ENCODE measurements around the gene MYNN.
"Not testable (repeated sequence)": the region's sequence is repeated elsewhere in the genome, so short reads cannot be mapped to it uniquely, and the experiment has no call there.

MYNN gene

GRCh38 chr3:169772897-169773816 is at the start of gene MYNN:
MYNN (plus strand) TSS chr3:169773396; CDS start chr3:169774296, 900 bp downstream.
- peak; percentile 88 for DNase-seq

DNA sequence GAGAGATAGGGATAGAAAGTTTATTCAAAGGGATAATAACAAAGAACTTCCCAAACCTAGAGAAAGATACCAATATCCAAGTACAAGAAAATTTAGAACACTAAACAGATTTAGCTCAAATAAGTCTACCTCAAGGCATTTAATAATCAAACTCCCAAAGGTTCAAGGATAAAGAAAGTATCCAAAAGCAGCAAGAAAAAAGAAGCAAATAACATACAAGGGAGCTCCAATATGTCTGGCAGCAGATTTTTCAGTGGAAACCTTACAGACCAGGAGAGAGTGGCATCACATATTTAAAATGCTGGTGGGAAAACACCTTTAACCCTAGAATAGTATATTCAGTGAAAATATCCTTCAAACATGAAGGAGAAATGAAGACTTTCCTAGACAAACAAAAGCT is 41.3 kb upstream of the MYNN start:
- not testable (repeated sequence) for DNase-seq

- DNase-seq: no peak
Measured at GRCh38 chr3:169739067-169739466, 34.1 kb upstream of the MYNN start.

DNA sequence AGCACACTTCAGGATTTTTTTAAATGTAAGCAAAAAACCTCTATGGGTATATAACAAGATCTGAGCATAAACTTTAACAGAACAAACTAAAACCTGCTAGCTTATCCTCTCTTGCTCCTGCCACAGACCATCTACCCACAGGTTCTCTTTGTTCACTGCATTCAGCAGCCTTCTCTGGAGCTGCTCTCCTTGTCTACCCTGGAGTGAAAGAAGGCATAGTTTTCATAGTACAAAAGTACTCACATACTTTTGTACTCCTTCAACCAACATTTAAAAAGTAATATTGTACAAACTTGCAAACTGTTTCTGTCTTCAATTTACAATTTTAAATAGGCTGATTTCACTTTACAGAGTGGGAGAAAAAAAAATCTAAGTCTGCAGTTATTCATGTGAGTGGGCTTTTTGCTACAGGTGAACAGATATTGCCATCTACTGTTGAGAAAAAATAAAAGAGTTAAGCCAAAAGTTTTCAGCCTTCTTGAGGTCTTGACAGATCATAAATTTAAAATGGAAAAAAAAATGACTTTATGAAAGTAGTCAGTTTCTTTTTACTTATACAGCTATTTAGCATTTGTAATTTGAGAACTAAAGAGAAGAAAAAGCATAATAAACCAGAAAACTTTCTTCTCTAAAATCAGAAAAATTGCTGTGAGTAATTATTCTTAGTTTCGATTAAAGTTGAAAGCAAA is 28.7 kb upstream of the MYNN start:
- peak; percentile 32 for DNase-seq

DNA sequence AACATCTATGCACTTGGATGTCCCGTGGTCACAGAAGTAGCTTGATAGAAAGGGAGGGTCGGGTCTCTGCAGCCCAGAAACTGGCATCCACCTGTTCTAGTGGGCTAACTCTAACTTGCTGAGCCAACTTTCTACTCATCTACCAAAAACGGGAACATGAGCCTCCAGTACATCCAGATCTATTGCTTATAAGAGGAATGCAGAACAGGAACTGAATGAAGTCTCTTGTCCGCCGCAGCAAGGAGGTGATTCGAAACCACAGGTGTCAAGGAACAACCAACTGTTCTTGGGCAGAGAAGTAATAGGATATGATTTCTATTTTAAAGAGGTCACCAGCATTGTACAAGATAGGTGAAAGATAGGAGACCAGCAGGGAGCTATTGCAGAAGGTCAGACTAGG is 26.3 kb upstream of the MYNN start:
- no peak for DNase-seq

DNA sequence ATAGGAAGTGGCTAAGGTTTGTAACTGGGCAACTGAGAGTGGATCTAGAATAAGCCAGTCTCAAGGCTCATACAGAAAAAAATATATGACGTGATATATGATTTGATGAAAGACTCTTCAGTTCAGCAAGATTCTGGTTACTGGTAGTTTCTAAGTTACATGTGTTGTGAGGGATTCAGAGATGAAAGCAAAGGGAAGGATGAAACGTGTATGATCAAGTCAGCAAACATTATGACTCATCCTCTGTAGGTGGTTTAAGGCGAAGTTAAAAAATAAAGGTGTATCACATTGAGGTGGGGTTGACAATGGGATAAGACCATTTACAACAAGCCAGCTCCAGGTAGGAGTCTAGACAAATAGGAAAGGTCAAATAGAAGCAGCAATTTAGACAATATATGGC is 24.5 kb upstream of the MYNN start:
- DNase-seq: peak; percentile 80

DNA sequence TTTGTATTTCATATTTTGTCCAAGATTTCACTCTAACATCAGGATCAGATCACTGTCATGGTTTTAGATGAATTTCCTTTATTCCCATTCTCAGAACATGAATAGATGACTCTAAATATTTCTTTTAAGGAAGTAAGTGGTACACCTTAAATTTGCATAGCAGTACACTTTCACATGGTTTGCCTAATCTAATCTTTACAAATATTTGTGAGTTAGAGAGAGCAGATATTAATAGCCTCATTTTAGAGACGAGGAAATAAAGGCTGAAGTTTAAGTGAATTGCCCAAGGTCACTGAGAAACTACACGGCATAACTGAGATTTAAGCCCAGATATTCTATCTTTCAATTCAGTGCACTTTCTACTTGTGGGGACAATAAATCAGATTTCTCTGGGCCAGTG is 22.5 kb upstream of the MYNN start:
- DNase-seq: no peak

DNA sequence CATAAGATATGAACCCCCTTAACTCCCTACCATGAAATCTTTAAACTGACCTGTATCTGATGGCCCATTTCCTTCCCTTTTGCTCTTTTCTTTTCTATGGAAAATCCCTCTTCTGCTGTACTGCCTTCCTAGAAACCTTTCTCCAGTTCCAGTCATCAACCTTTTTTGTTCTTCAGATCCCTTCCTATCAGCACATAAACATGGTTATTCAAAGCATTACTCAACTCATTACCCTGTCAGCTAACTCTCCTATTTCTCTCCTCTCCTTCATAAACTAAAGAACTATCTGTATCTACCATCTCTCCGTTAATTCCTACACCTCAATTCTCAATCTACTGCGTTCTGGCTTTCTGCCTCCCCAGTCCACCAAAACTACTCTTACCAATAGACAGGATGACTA is 21.3 kb upstream of the MYNN start:
- no peak for DNase-seq

DNA sequence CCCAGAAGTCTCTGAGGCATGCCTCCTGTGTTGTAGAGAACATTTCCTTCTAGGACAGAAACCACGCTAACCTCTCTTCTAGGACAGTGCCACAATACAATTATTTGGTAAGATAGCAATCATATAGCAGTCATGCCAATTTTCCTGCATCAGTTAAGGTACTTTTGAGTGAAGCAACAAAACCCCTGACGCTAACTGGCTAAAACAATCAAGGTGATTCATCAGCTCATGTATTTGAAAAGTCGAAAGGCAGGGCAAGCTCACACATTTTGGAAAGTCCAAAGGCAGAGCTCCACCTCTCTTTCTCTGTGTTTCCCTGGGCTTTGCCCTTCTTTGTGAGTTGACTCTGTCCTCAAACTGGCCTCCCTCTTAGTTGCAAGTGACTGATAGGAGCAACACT is 18.5 kb upstream of the MYNN start:
- no peak for DNase-seq

GRCh38 chr3:169755488-169755887 is 17.7 kb upstream of the MYNN start:
- DNase-seq: no peak

GRCh38 chr3:169758359-169758994 is 14.7 kb upstream of the MYNN start:
- DNase-seq: no peak

DNA sequence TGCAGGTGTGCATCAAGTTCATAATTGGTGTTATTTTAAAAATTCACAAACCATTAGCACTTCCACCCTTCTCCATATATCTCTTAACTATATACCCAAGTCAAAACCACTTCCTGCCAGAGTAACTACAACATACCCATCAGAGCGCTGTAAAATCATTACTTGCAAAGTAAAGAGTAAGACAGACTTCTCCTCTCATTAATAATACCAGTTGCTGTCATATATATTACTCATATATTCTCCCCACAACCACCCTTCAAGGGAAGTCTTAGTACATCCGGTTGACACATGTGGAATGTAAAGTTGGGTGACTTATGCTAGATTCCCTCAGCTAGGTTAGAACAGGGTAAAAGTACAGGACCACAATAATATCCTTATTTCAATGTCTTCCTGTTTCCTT is 13.9 kb upstream of the MYNN start:
- no peak for DNase-seq

DNA sequence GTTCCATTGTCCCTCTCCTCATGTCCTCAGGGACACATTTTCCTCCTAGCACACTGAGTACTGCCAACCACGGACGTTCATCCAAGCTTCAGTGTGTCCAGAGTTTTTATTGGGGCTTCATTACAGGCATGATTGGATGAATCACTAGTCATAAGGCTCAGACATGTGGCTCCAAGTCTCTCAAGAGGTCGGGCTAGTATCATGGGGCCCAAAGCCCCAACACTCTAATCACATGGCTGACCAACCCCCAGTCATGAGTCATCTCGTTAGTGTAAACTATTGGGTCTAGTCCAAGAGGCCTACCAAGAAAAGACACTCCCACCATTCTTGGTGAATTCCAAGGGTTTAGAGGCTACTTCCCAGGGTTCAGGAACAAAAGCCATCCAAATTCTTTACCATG is 12.7 kb upstream of the MYNN start:
- peak; percentile 8 for DNase-seq

GRCh38 chr3:169764312-169764881 is 8.8 kb upstream of the MYNN start:
- DNase-seq: peak; percentile 69

DNA sequence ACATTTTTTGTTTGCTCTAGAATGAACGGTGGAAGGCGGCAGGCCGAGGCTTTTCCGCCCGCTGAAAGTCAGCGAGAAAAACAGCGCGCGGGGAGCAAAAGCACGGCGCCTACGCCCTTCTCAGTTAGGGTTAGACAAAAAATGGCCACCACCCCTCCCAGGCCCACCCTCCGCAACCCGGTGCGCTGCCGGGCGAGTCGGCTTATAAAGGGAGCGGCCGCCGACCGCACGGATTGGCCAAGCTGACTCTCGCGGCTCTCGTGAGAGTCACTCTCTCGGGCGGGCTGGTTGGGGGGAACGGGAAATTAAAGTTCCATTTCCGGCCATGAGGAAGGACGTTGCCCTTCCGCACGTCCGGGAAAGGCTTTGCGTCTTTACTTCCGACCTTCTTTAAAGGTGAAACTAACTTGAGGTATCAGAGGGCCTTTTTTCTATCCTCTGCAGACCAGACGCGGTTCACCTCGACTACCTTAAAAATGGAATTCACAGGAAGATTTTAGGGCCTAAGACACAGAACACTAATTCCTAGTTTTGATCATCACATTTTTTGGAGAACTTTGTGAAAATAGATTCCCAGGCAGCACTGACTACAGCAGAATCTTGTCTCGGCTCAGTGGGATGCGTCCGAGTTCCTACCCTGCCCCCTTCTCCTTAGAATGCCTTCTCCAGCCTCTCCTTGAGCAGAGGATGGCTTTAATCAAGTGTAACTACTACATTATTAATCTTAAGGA is 8.1 kb upstream of the MYNN start, which contains the start of gene TERC:
TSS of gene TERC (minus strand) at position 179 of the 731 bp plus-strand sequence.
- peak; percentile 94 for DNase-seq

- no peak for DNase-seq
Measured at GRCh38 chr3:169769287-169770181, 3.7 kb upstream of the MYNN start, which contains the start of gene ACTRT3. ACTRT3 (minus strand) TSS chr3:169769561; CDS start chr3:169769520, 41 bp downstream.

DNA sequence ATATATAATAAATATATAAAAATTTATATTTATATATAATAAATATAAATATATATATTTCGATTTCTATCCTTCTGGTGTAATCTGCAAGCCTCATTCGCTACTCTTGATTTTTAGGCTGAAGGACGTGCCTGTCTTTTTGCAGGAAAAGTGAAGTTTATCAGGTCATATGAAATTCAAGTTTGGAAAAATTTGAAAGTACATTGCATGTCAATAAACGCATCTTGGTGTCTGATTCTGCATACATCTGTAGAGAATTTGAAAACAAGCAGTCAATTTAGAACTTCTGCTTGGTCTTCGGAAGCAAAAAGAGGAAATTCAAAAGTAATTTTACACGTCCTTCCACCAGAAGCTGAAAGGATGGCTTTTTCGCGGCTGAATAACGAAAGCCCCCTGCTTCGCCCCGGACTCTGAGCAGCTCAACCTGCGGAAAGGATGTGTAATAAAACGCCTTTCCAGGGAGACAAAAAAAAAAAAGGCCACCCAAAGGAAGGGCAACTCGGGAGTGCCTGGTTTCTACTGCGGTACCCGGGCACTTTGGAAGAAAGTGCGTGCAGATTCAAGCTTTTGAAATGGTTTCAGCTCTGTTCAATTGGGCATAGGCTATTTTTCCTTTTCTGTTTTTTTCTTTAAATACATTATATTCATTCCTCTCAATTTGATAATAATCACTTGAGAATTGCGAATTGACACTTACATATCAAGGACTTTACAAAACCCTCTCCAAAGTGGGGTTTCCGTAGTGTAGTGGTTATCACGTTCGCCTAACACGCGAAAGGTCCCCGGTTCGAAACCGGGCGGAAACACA is 1.5 kb upstream of the MYNN start:
- peak; percentile 84 for DNase-seq

- peak; percentile 88 for DNase-seq
Measured at GRCh38 chr3:169772305-169772896, 795 bp upstream of the MYNN start.

DNA sequence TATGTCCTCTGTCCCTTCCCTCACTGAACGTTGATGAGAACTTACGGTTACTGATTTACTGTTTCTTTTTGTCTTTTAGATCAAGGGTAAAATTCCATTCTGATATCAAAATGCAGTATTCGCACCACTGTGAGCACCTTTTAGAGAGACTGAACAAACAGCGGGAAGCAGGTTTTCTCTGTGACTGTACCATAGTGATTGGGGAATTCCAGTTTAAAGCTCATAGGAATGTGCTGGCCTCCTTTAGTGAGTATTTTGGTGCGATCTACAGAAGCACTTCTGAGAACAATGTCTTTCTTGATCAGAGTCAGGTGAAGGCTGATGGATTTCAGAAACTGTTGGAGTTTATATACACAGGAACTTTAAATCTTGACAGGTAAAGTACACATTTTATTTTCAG is 990 bp downstream of the MYNN start:
- no peak for DNase-seq

- no peak for DNase-seq
Measured at GRCh38 chr3:169777822-169778221, 4.6 kb downstream of the MYNN start.

All from DMS53 (cell line).